GM12878 (cell line): ENCODE measurements around the gene LPIN1.

Source experiments
- BRCA1 ChIP-seq: IDR thresholded peaks from 2 replicates; pipeline ENCODE4 v1.6.1; 2011; ENCODE audit warnings: low read depth, low read length, improper control_type of control experiment
- CHD1 ChIP-seq: IDR thresholded peaks from 2 replicates; pipeline ENCODE4 v1.6.1; 2012; ENCODE audit warnings: low read depth, low read length, improper control_type of control experiment
- CTCF ChIP-seq, 3 experiments: IDR thresholded peaks in 2 of 3; conservative IDR thresholded peaks in 1 of 3; 2 replicates each; pipeline ENCODE4 v1.5.1; 2011; ENCODE audit warnings: low read depth in 3 of 3, low read length in 3 of 3, mild to moderate bottlenecking in 3 of 3, control low read depth in 2 of 3, moderate library complexity in 2 of 3, inconsistent platforms in 1 of 3, mixed read lengths in 1 of 3; ENCODE audit not compliant: control insufficient read depth in 2 of 3, insufficient read depth in 1 of 3; ENCODE audit errors: extremely low read depth in 1 of 3
- HDAC6 ChIP-seq: fragments of 200-600 bp; sonication (generic); IDR thresholded peaks from one replicate; pipeline ENCODE4 v1.8.0; 2017; ENCODE audit warnings: antibody characterized with exemption; ENCODE audit not compliant: unreplicated experiment
- JUNB ChIP-seq: IDR thresholded peaks from 2 replicates; pipeline ENCODE4 v1.6.1; 2016; ENCODE audit warnings: antibody characterized with exemption, mild to moderate bottlenecking
- JUND ChIP-seq: IDR thresholded peaks from 2 replicates; pipeline ENCODE4 v1.6.1; 2012; ENCODE audit warnings: low read depth, mild to moderate bottlenecking, low read length, improper control_type of control experiment, moderate library complexity
- PML ChIP-seq: IDR thresholded peaks from 2 replicates; pipeline ENCODE4 v1.6.1; 2012; ENCODE audit warnings: low read length, inconsistent platforms
- POLR2A ChIP-seq: IDR thresholded peaks from 2 replicates; pipeline ENCODE4 v1.6.1; 2011; ENCODE audit warnings: low read depth, mild to moderate bottlenecking, low read length
- POLR2AphosphoS5 ChIP-seq: IDR thresholded peaks from 2 replicates; pipeline ENCODE4 v1.6.1; 2011; ENCODE audit warnings: mild to moderate bottlenecking, low read length, inconsistent platforms
- RAD21 ChIP-seq: IDR thresholded peaks from 2 replicates; pipeline ENCODE4 v1.6.1; 2011; ENCODE audit warnings: mild to moderate bottlenecking, low read depth, low read length, moderate library complexity; ENCODE audit not compliant: insufficient read depth
- SREBF1 ChIP-seq: IDR thresholded peaks from 2 replicates; pipeline ENCODE4 v1.6.1; 2012; ENCODE audit warnings: mild to moderate bottlenecking, low read length
- ZNF274 ChIP-seq: IDR thresholded peaks from one replicate; pipeline ENCODE4 v1.8.0; 2011; ENCODE audit not compliant: insufficient read length, insufficient read depth
- ZZZ3 ChIP-seq: IDR thresholded peaks from 2 replicates; pipeline ENCODE4 v1.6.1; 2011; ENCODE audit warnings: low read depth; ENCODE audit not compliant: control insufficient read depth, insufficient read length

GRCh38 chr2:11708106-11708505, 38.3 kb upstream of the LPIN1 start:
- no peak for TF ChIP-seq CTCF (IDR thresholded peaks at IDR 0.05 in 2 of 3, conservative IDR thresholded peaks at IDR 0.05 in 1 of 3; ENCODE audit: control insufficient read depth in 2 of 3, extremely low read depth in 1 of 3, insufficient read depth in 1 of 3, low read depth in 3 of 3, low read length in 3 of 3)
- TF ChIP-seq HDAC6: no peak
- no peak for TF ChIP-seq ZNF274
- no peak for TF ChIP-seq CHD1
- no peak for TF ChIP-seq SREBF1
- no peak for TF ChIP-seq POLR2AphosphoS5
- no peak for TF ChIP-seq RAD21
- no peak for TF ChIP-seq POLR2A
- no peak for TF ChIP-seq ZZZ3
- no peak for TF ChIP-seq JUNB
- TF ChIP-seq BRCA1: no peak
- no peak for TF ChIP-seq JUND
- TF ChIP-seq PML: no peak
